GM19099 (cell line): ENCODE results near the gene IDE.

ENCODE experiments used
- POLR2A ChIP-seq: IDR thresholded peaks from 3 replicates; pipeline ENCODE4 v1.6.1; 2011; ENCODE audit warnings: low read depth; ENCODE audit not compliant: insufficient read length; ENCODE audit errors: extremely low read depth

Gene IDE

DNA sequence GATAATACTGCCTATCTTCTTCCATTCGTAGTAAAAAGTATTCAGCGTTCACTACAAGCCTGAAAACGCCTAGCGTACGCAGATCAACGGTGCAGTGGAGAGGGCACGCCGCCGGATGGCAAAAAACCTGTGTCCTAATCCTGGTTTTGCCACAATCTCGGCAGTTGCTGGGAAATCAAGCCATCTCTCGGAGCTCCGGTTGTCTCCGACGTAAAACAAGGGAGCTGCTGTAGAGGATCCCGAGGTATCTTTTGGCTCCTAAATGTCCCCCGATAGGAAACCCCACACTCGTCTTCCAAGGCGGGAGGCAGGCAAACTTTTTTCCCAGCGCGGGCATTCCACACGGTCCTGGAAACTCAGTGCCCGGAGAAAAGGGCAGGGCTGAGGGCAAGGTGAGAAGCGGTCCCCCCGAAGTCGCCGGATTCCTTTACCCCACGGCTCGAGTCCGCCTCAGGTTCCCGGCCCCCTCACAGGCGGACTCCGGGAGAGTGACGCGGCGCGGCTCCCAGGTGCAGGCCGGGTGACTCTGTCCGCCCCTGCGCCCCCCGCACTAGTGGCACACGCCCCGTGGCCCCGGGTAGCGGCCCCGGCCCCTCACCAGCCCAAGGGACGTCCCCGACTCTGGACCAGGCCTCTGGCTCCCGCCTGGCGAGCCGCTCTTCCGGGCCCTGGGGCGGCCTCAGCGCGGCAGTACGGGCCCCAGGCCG is 649 bp downstream of the IDE start:
- no peak for TF ChIP-seq POLR2A

DNA sequence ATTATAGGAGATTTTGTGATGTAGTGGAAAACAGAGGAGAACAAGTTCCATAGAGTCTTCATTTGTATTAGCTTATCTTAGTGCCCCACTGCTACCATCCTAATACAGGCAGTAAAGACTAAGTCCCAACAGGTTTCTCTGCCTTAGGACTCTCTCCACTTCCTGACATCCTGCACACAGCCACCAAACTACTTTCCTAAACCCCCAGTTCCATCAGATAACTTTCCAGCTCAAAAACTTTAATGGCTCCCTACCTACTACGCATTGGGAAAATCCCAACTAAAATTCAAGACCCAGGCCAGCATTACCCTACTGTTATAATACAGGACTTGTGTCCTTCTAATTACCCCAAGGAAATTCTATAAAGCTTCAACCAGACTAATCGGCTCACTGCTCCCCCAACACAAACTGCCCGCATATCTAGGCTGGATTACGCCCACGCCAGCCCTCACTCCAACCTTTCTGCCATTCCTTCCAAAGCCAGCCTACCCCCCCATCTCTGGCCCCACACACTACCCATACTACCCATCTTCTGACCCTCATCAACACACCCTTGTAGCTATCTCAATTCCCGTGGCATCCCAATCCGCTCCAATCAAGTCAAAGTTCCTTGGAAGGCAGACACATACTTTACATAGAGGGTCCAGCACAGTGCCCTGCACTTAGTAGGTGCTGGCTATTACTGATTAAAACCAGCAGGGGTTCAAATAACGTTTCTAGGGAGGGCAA is 1.4 kb downstream of the IDE start:
- no peak for TF ChIP-seq POLR2A

DNA sequence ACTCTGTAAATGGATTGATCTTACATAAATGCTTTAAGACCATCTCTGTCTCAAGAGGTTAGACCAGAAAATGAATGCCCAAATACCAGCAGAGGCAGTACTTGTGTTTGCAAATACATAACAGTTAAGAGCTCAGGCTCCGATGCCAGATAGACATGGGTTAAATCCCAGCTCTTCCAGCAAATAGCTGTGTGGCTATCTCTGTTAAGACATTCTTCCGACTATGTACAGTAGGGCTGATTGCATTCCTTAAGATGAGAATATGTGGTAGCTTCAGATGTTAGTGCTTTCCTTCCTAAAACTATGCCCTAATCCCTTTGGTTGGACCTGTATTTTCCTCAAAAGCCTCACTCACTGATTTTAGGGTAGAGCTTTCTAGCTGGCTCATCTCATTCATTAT is 2.2 kb downstream of the IDE start:
- no peak for TF ChIP-seq POLR2A

- TF ChIP-seq POLR2A = no peak
These were observed 4.8 kb downstream of the IDE start for GRCh38 chr10:92569071-92569470.

DNA sequence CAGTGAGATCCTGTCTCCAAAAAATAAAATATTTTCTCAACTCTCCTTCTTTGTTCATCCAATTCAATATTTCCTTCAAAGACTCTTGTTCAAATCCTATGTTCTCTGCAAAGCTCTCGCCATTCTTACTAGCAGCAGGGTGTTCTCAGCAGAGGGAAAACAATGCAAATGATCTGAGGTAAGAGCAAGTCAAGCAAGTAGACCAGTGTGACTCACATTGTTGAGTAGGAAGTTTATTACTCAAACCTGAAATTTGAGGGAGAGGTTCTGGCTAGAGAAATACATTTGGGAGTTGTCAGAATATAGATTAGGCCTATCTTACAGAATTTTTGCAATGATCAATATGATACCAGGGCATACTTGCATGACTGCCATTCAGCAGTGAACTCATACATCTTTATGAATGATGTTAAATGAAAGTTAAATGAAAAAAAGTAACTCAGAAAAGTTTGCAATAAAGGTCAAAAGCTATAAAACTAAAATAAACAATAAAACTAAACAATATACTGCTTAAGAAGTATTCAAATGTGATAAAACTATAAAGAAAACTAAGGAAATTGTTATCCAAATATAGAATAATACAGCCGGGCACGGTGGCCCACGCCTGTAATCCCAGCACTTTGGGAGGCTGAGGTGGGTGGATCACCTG is 5.8 kb downstream of the IDE start:
- no peak for TF ChIP-seq POLR2A

GRCh38 chr10:92562424-92562823 is 11.5 kb downstream of the IDE start:
- no peak for TF ChIP-seq POLR2A

DNA sequence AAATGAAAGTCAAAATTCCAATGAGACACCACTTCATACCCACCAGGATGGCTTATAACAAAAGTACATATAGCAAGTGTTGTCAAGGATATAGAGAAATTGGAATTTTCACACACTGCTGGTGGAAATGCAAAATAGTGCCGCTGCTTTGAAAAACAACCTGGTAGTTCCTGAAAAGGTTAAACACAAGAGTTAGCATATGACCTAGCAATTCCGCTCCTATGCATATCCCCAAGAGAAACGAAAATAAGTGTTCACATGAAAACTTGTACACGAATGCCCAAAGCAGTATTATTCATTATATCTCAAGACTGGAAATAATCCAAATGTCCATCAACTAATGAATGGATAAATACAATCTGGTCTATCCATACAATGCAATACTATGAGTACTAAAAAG is 14.8 kb downstream of the IDE start:
- TF ChIP-seq POLR2A = no peak

GRCh38 chr10:92553959-92554358 is 19.9 kb downstream of the IDE start:
- TF ChIP-seq POLR2A = no peak

DNA sequence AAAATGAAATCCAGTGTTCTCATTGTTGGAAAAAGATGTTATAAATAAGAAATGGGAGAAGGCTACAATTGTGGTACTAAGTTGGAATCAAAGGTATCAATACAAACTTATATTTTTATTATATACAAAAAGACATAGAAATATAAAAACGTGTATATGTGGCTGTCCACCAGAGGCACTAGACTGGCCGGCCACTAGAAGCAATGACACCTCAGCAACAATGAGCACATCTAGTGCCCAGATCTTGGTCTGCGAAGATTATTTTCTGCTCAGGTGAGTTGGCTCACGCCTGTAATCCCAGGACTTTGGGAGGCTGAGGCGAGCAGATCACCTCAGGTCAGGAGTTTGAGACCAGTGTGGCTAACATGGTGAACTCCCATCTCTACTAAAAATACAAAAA is 21.6 kb downstream of the IDE start:
- no peak for TF ChIP-seq POLR2A

DNA sequence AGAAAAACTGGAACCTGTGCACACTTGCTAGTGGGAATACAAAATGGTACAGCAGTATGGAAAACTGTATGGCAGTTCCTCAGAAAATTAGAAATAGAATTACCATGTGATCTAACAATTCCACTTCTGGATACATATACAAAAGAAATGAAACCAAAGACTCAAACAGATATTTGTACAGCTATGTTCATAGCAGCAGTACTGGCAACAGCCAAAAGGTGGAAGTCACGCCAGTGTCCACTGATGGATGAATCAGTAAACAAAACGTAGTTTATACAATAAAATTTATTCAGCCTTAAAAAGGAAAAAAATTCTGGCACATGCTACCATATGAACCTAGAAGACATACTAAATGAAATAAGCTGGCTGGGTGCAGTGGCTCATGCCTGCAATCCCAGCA is 23.0 kb downstream of the IDE start:
- no peak for TF ChIP-seq POLR2A

- TF ChIP-seq POLR2A = no peak
These were observed 26.2 kb downstream of the IDE start for GRCh38 chr10:92547676-92548075.

GRCh38 chr10:92545556-92545955 is 28.3 kb downstream of the IDE start:
- TF ChIP-seq POLR2A = no peak

GRCh38 chr10:92544296-92544695 is 29.6 kb downstream of the IDE start:
- TF ChIP-seq POLR2A = no peak

- TF ChIP-seq POLR2A = no peak
These were observed 31.4 kb downstream of the IDE start for GRCh38 chr10:92542458-92542857.

DNA sequence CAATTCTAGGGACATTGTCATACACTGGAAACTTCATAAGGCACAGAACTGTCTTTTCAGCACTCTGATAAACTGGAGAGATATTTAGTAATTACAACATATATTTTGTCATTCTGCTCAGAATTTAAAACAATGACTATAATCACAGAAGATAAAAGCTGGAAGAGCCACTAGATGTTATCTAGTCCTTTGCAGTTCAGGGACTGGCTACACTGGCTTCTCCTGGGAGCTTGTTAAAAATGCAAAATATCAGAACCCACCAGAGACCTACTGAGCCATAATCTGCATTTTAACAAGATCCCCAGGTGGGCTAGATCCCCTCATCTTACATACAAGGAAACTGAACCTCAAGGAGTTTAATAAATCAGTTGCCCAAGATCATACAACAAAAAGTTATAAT is 32.3 kb downstream of the IDE start:
- no peak for TF ChIP-seq POLR2A
